Activated gamma-delta T cell (primary cell): ENCODE results near the gene HOXB9.

Experiments used
- DNase-seq: peaks from one replicate; lab custom pipeline; 2025; lab: John Stamatoyannopoulos, UW

Gene HOXB9

DNA sequence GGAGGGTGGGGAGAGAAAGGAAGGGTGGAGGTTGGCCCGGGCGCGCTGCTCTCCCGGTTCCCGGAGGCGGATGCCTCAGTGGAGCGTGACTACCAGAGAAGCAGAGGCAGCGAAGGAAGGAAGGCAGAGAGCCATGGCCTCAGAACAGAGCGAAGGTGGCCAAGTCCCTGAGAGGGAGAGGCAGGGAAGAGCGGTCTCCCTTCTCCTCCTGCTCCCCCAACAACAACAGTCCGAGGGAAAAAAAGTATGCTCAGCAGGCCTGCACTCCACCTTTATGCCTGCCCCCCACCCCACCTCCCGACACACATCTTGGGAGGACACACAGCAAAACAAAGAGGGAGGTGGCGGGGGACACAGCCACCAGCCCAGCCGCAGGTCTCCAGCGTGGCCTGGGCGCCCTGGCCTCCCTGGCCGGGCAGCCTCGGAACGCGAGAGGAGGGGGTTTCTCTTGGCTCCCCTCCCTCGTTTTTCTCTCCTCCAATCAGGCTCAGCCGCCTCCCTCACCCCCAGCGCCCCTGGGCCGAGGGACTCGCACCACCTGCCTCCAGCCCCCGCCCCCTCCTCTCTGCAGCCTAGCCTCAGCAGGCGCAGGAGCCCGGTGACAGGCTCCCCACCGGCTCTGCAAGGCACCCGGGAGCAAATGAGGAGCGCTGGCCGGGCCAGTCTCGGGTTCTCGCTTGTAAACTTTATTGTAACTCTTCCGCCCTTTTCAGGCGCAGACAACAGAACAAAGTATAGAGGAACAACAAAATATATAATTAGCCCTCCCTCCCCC, 14.3 kb downstream of the HOXB9 start:
- DNase-seq = no peak

DNA sequence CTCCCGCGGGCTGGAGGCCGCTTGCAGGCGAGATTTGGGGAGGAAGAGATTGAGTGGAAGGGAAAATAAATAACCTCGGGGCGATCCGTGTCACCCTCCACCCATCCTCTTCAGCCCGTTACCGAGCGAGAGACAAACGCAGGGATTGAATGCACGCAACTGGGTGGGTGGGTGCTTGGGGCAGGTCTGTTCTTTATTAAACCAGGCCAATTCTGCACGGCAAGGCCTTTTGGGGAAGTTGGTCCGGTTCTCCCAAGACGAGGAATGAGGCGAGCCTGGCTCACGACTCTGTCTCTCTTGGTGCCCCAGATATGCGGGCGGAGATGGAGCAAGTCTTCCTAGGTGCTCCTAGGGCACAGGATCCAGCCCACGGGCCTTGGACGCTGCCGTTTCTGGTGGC, 14.9 kb downstream of the HOXB9 start:
- DNase-seq = no peak

DNA sequence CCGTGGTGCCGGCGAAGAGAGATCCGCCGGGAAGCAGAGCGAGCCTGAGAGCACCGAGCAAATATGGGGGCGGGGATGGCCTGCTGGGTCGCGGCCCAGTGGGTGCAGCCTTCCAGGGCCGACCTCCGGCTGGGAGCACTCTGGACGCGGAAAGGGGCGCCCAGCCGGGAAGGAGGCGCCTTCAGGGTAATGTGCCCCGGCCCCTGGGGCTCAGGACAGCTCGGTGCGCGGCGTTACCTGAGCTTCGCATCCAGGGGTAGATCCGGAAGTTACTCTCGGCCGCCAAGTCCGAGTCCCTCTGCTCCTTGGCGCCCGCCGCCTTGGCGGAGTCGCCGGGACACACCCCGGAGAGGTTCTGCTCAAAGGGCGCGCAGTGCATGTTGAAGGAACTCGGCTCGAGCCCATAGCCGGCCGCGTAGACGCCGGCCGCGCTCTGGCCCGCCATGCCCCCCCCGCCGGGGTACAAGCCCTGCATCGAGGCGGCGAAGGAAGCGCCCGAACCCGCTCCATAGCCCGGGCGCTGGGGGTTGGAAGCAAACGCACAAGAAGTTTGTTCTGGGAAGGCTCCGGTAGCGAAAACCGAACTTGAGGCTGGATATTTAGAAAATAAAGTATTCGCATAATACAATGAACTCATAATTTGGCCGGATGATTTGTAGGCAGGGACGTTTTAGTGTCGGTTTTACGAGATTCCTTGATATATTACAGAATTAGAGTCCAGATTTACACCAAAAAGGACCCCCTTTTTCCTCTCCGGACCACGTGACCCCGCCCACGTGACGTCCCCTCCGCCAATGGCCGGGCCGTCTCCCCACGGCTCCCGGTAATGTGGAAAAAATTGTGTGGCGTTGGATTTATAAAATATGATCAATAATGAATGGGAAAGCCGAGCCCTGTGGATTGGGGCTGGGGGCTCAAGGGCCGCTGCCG, 15.6 kb downstream of the HOXB9 start, which contains the start of gene HOXB7:
Gene HOXB7, minus strand, starts transcription at position 736 of the 930 bp plus-strand sequence. Its CDS starts 99 bp downstream, at position 637.
- DNase-seq = peak; percentile 54

DNA sequence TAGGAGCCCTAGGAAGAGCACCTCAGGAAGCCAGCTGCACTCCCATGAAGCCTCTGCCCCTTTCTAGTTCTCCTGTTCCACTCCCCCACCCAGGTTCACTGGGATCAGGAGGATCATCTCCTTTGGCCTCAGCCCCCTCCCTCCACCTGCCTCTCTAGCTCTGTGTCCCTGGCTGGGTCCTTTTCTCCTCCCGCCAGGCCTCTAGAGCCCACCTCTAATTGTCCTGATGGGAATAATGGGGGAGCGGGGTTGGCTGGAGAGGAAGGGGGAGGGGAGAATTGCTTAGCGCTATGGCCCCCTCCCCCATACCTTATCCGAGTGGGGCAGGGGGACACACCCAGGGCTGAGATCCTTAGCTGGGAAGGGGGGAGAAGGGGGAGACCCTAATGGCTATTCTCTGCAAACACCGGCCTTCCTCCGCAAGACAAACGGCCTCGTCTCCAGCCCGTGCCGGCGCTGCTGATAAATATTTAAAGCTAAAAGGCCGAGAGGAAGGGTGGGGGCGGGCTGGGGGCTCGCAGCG, 16.3 kb downstream of the HOXB9 start:
- DNase-seq = no peak

DNA sequence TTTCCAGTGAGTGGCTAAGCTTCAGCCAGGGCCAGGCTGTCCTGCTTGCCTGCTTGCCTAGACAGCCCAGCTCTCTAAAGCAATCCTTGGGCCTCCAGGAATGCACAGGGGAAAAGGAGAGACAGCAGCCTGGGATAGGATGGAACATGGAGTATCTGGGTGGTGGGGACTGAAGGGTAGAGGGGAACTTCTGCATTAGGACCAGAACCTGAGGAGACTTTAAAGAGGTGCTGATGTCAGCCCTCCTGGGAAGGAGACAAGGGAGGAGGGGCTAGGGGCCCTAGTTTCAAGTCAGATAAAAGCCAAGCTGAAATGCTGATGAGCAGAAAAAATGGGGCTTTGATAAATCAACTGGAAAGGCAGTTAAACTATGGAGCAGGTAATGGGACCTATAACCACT, 17.1 kb downstream of the HOXB9 start:
- no peak for DNase-seq

DNA sequence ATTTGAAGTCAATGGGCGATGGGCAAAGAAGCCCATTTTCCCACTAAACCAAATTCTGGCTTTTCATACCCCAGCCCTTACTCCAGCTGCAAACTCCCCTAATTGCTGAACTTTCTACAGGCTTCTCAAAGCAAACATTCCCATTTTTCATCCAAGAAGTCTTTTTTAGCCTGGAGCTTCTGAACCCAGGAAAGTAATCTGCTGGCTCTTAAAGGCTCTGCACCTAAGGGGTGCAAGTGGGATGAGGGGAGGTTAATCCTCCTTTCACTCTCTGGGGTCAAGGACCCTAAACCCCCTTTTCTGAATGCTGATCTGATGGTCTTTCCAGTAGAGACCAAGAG, 17.7 kb downstream of the HOXB9 start:
- no peak for DNase-seq

DNA sequence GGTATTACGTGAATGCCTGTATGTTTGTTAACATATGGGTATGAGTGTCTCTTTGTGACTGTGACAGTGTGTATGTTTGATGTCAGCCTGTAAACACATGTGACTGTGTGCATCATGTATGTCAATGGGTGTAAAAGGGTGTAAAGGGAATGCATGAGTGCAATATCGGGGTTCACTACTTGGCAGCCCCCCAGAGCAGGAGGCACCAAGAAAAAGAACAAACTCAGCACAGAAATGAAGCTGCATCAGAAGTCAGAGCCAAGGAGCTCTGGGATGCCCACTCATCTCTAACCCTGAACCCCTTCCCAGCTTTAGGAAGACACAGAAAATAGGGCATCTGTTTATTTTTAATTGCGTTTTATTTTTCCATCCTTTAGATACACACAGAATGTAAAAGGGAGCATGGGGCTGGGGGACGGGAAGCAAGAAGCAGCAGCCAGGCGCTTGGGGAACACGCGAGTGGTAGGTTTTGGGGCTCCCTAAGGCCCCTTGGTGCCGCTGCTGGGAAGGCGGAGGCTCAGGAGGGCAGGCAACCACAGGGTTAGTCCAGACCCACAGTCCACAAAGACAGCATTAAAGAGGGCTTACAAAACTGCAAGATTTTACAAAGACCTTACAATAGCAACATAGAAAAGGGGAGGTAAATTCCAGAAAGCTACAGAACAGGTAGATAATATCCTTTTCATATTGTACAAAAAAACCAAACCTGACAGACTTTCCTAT, 19.1 kb downstream of the HOXB9 start:
- no peak for DNase-seq

DNA sequence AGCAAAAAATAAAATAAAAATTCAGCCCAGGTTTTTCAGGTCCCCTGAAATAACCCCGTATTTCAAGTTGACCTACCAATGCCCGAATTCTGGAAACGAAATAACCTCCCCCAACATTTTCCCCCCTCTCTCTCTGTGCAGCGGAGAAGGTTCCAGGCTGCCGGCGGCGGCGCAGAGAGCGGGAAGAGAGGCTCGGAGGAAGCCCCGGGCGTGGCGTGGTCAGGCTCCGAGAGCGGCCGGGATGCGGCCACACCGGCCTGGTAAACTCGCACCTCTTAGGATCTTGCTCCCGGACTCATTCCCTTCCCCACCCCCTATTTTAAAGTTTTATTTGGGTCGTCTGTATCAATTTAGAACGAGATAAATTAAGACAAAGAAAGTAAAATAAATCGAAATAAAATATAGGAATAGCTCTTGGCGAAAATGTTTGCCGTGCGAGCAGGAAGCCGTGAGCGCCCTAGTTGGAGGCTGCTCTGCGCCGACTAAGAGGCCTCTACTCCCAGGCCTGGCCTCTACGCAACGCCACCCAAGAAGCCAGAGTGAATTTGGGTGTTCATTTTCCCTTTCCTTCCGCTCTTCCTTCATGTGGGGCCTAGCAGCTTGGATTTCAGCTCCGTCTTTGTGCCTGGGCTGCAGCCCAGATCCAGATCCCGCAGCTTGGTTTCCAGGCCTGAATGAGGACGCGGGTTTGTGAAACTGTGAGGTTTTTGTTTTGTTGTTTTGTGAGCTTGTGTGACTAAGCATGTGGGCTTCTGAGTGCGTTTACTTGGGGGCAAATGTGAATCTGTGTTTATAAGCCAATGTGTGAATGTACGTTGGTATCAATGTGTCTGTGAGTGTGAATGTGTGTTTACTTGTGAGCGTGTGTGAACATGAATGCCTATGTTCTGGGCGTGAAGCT, 19.9 kb downstream of the HOXB9 start:
- DNase-seq = no peak

DNA sequence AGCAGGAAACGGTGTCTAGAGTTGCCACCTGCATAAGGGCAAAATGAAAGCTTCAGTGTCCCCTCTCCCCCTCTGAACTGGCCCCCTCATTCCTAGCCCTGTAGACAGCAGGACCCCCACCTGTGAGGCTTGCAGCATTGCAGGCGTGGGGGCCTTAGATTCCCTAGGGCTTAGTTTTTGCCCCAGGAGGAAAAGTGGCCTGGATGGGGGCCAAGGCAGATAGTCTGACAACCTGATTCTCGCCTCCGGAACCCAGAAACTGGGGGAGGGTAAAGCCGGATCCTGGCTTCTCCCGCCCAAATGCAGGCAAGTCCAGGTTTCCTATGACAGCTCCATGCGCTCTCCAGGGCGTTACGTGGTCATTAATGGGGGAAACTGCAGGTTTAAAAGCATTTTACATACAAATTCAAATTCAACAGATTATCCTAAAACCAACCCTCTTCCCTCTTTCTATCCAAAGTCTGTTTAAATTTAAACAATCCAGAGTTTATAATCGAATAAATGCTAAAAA, 20.7 kb downstream of the HOXB9 start:
- no peak for DNase-seq

DNA sequence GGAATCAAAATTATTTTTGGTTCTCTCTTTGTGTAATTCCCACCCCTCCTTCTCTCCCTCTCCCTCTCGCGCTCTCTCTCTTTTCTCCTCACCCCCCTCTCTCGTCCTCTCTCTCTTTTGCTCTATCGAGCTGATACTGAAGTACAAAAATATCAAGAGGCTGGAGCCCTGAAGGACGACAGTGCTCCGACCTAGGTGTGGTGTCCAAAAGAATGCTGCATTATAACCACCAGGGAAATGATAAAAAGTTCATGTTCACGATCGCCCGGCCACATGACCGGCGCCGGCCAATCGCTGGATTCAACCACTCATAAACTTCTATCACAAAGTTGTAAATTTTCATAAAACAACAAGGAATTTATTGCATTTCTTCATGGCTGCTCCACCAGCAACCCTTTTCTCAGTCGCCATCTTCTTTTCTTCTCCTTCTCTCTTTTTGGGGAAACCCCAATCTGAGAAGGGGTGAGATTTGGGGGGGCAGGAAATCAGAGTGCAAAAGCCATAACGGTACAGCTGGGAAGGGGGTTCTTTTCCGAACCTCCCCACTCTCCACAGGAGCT, 21.3 kb downstream of the HOXB9 start, which contains the start of gene HOXB6:
Gene HOXB6, minus strand, starts transcription at position 217 of the 560 bp plus-strand sequence. CDS start 6,836 bp downstream, outside the sequence.
- DNase-seq = no peak

DNA sequence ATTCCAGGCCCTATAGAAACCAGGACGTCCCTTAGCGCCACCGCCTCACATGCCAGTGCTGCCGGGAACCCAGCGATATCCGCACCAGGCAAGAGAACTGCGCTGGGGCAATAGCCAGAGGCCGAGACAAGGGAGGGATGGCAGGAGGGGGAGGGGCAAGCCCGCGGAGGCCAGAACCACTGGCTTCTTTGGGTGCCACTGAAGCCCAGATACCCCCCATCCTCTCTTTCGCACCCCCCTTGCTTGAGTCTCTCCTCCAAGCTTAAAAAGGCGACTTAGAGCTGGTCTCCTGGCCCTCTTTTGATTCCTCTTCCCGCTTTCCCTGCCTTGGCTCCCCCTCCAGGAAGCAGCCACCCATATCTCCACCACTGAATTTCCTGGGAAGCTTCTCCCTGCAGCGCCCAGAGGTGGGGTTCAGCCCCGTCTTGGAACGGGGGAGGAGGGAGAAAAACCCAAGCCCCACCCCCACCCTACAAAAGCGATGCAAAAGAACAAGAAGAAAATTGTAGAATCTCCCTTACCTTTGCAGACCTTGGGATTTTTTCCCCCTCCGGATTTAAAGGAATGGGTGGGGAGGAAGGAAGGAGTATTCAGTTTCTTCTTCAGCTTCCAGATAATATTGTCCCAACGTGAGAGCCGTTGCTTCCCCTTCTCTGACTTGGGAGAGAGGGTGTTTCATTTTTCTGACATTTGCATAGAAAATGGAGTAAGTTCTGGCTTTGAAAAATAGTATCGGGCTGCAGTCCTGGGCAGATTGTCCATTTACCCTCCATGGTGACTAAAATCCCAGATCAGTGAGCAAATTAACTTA, 22.0 kb downstream of the HOXB9 start:
- no peak for DNase-seq

DNA sequence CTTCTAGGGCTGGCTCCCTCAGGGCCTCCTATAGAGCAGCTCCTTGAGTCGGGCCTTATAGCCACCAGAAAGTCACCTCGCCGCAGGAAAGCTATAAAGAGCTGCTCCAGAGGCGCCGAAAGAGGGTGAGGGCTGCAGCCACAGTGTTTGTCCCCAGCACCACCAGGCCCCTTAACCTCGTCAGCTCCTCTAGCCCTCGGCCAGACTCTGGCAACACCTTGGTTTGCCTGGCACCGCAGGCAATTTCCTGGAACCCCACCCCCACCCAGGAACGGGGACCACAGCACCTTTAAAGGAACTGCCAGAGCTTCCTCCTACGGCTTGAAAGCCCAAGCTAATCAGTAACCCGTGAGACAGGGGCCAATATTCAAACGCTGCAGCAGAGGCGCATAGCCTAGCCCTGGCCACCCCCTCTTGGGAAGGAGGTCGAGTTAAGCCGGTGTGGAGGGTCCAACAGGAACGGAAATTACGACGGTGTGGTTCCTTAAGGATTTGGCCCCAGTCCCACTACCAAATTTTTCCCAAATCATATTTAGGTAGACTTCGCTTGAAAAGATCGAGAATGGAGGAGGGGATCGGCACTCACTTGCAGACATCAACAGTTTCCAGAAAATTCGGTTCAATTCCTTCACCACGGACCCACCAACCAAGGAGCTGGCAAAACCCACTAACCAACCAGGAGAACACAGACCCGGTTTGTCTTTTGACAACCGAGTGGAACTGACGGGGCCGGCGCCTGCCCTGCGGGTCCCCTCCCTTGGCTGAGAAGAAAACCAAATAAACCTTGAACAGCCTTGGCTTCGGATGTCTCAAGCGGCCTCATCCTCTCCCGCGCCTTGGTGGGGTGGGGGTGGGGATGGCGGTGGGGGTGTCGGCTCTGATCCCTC, 24.4 kb downstream of the HOXB9 start:
- no peak for DNase-seq

DNA sequence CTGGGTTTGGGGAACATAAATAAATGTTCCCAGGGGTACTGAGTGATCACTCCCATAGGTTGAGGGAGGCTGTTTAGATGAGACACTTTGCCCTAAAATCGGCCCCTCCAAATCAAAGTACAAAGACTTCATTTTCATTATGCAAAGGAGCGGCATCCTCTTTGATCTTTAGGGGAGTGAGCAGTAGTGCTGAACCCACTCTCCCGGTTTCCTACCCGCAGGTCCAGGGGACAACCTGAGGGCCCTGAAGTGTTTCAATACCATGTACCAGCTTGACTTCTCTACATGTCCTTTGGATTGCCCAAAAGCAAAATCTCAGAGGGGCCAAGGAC, 25.0 kb downstream of the HOXB9 start:
- DNase-seq = no peak

DNA sequence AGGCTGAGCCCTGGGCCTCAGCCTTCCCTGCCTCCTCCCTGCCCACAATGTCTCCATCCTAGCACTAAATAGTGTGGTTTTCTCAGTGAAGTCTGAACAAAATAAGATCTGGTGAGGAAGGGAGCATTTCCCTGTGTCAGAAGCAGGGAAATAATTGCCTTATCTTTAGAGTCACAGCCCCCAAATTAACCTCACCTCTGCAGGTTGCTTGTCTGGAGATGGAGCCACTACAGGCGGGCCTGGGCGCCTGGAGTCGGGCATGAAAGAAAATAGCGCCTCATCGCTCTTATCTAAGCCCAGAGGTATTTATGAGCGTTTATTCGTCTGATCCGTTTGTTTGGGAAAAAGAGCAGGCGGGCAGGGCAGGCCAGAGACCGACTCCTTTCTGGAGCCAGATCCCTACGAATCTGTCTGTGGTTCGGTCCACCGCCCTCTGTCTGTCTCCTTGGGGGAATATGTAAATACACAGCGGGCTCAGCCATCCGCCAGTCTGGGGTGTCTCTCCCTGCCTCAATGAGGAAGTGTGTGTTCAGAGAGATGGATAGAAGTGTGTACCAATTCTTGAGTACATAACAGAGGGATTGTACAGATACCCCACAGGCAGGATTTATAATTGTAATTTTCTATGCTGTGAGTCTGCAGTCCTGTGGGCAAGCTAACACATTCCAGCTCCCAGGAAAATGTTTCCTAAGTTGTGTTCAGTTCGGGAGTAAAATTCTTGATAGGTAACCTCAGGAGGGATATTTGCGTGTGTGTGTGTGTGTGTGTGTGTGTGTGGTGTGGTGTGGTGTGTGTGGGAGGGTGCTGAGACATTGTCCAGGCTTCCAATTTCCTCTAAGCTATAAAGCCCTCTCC, 25.7 kb downstream of the HOXB9 start:
- no peak for DNase-seq

DNA sequence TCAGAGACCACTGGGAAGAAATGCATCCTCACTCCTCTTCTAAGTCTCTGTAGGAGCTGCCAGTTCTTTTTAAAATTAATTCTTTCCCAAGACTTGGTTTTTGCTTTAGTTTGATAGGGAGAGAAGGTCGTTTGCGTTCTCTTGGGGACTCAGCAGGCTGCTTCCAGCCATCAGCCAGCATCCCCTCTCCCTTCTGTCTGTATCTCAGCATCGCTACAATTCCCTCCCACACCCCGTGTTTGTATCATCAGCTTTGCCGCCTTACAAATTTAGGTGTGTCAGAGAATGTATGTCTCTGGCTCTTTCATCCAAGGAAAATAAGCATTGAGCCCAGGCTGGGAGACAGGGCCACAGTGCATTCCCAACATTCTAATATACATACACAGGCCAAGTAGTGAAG, 26.8 kb downstream of the HOXB9 start:
- DNase-seq = no peak

DNA sequence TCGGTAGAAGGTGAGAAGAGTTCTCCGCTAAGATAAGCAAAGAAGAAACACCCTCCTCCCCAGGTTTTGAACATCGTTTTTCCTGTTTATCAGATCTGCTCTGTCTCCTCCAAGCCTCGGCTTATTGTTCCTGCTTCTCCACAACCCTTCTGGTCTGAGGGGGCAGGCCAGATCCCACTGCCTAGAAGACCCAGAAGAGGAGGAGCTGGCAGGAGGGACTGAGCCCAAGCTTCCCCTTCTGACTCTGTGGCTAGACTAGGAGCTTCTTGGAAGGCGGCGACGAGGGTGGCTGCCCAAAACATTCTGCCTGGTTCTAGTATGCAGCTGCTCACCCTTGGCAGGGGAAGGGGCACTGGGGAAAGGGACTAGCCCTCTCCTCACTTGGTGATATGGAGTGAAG, 27.4 kb downstream of the HOXB9 start:
- DNase-seq = no peak

DNA sequence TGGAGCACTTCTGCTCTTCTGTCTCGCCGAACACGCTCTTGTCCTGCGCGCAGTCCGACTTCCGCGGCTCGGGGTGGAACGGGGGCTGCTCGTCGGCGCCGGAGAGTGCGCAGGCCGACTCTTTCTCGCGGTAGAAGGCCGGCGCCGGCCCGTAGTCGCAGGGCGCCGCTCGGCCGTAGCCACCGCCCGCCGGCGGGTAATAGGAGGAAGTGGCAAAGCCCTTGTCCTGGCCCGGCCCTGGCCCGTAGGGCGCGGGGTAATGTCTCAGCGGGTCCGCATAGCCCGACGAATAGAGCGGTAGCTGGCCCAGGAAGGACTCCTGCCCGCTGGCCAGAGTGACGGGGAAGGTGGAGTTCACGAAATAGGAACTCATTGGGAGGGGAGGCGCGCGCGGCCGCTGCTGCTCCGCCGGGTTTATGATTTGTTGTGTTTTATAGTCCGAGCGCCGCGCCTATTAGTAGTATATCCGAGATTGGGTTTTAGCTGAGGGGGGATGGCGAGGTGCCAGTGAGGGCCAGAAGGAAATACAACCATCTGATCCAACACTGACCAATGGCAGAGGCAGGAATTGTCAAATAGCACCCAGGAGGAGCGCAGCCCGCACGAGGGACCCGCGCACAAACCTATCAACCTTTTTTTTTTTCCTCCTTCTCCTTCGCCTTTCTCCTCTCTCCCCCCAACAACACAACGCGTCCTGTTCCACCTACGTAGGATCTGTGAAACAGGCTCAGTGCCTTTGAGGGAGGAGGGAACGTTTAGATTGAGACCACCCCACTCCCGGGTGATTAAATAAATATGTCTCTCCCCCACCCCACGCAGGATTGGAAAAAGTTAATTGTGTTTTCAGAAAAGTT, 28.2 kb downstream of the HOXB9 start:
- DNase-seq = no peak
